Hepatocyte (in vitro differentiated cells): ENCODE results near the gene BICD2. TPM values are rescaled to one million over a fixed set of nuclear protein-coding genes. Genes with fewer than 3 reads are reported as not detected.

Experiments used
- DNase-seq: peaks from one replicate; pipeline ENCODE4 v3.0.0-alpha.2; 2016; ENCODE audit warnings: low spot score
- H2AFZ ChIP-seq: fragments of 200-600 bp; sonication (generic); 2 replicates; pipeline ENCODE4 v1.6.0; 2016; ENCODE audit warnings: antibody characterized with exemption, mild to moderate bottlenecking
- H3K27ac ChIP-seq: fragments of 200-600 bp; sonication (generic); 2 replicates; pipeline ENCODE4 v1.5.1; 2016; ENCODE audit warnings: mild to moderate bottlenecking
- H3K27me3 ChIP-seq: fragments of 200-600 bp; sonication (generic); 2 replicates; pipeline ENCODE4 v1.6.1; 2016
- H3K36me3 ChIP-seq: fragments of 200-600 bp; sonication (generic); replicated peaks from 2 replicates; pipeline ENCODE4 v1.5.1; 2016; ENCODE audit warnings: low read depth; ENCODE audit not compliant: insufficient read depth
- H3K4me1 ChIP-seq: fragments of 200-600 bp; sonication (generic); 2 replicates; pipeline ENCODE4 v1.5.1; 2016; ENCODE audit warnings: mild to moderate bottlenecking, moderate library complexity; ENCODE audit not compliant: insufficient read depth
- H3K4me2 ChIP-seq: fragments of 200-600 bp; sonication (generic); 2 replicates; pipeline ENCODE4 v1.6.0; 2016
- H3K4me3 ChIP-seq: fragments of 200-600 bp; sonication (generic); 2 replicates; pipeline ENCODE4 v1.5.1; 2016; ENCODE audit warnings: mild to moderate bottlenecking
- H3K79me2 ChIP-seq: fragments of 200-600 bp; sonication (generic); 2 replicates; pipeline ENCODE4 v1.6.0; 2017; ENCODE audit warnings: mild to moderate bottlenecking
- H3K9me2 ChIP-seq: fragments of 200-600 bp; sonication (generic); replicated peaks from 2 replicates; pipeline ENCODE4 v1.6.0; 2017; ENCODE audit warnings: mild to moderate bottlenecking; ENCODE audit not compliant: insufficient read depth
- H3K9me3 ChIP-seq: fragments of 200-600 bp; sonication (generic); 2 replicates; pipeline ENCODE4 v1.5.1; 2016; ENCODE audit warnings: low read depth, mild to moderate bottlenecking
- H4K20me1 ChIP-seq: fragments of 200-600 bp; sonication (generic); 2 replicates; pipeline ENCODE4 v1.6.0; 2016; ENCODE audit warnings: mild to moderate bottlenecking; ENCODE audit not compliant: insufficient read depth, poor library complexity, severe bottlenecking
- EZH2 ChIP-seq: fragments of 200-600 bp; sonication (generic); IDR thresholded peaks from 2 replicates; pipeline ENCODE4 v1.6.1; 2016; ENCODE audit warnings: antibody characterized with exemption, mild to moderate bottlenecking, borderline replicate concordance
- EZH2phosphoT487 ChIP-seq: fragments of 200-600 bp; sonication (generic); IDR thresholded peaks from one replicate; pipeline ENCODE4 v1.6.1; 2018; ENCODE audit warnings: antibody characterized with exemption, mild to moderate bottlenecking, low read depth, moderate library complexity; ENCODE audit not compliant: unreplicated experiment, severe bottlenecking
- WGBS: methylation state at CpG from one replicate; pipeline ENCODE4 v1.1.6; 2016; ENCODE audit warnings: low lambda C conversion rate; ENCODE audit errors: missing lambda C conversion rate; 5-methylcytosine and 5-hydroxymethylcytosine counted together
- polyA plus RNA-seq: library from polyadenylated mRNA; unstranded; fragments of >200 nt; fragmentation: Nextera tagmentation; extraction: Ambion mirVana; gene quantifications from 2 replicates; pipeline ENCODE4 v1.2.1, GENCODE V29; 2016
- total RNA-seq: library from RNA; depleted of rRNA; stranded (reverse); fragments of >200 nt; gene quantifications from 2 replicates; pipeline ENCODE4 v1.2.3, GENCODE V29; 2014
- TF ChIP-seq, protein P1 (sequence below): fragments of 200-600 bp; sonication (generic); IDR thresholded peaks from 2 replicates; pipeline ENCODE4 v1.5.1; 2016; ENCODE audit warnings: antibody characterized with exemption, mild to moderate bottlenecking; ENCODE audit not compliant: poor library complexity

Gene BICD2
- total and polyA plus RNA-seq, 2 experiments from 2014 or later = 13.2 to 25.7 TPM

DNA sequence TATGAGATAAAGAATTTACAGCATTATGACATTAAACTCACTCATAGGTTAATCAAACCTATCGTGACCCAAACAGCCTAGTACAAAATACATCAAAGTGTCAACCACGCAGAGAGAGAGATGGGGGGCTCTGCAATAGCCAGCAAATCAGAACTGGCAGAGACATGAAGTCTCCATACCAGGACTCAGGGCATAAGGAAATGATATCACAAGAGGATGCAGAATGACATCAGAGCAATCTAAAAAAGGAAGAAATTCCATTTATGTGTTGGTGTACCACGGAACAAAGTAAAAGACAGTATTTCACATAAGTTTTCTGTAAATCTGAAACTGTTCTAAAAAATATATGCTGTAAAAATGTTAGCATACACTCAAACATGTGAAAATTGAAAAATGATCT lies 24.6 kb downstream of the BICD2 start:
- no peak overlapping the region for H3K4me3 ChIP-seq
- peaks cover 48% of the 10 kb centered on the region for H4K20me1 ChIP-seq
- TF ChIP-seq EZH2phosphoT487 (no peak), EZH2 (no peak)
- TF ChIP-seq, protein P1, sequence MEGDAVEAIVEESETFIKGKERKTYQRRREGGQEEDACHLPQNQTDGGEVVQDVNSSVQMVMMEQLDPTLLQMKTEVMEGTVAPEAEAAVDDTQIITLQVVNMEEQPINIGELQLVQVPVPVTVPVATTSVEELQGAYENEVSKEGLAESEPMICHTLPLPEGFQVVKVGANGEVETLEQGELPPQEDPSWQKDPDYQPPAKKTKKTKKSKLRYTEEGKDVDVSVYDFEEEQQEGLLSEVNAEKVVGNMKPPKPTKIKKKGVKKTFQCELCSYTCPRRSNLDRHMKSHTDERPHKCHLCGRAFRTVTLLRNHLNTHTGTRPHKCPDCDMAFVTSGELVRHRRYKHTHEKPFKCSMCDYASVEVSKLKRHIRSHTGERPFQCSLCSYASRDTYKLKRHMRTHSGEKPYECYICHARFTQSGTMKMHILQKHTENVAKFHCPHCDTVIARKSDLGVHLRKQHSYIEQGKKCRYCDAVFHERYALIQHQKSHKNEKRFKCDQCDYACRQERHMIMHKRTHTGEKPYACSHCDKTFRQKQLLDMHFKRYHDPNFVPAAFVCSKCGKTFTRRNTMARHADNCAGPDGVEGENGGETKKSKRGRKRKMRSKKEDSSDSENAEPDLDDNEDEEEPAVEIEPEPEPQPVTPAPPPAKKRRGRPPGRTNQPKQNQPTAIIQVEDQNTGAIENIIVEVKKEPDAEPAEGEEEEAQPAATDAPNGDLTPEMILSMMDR = no peak
- no peak overlapping the region for H3K27ac ChIP-seq
- no peaks in the 10 kb centered on the region for H3K9me2 ChIP-seq
- WGBS = 95% methylated on average over 3 of the region's 3 CpGs
- H3K27me3 ChIP-seq = no peaks in the 10 kb centered on the region
- no peak overlapping the region for H2AFZ ChIP-seq
- H3K4me1 ChIP-seq = peaks cover 13% of the 10 kb centered on the region
- H3K4me2 ChIP-seq = no peak overlapping the region
- peaks cover 98% of the 10 kb centered on the region for H3K79me2 ChIP-seq
- DNase-seq = no peak
- H3K9me3 ChIP-seq = no peaks in the 10 kb centered on the region
- no peaks in the 10 kb centered on the region for H3K36me3 ChIP-seq

DNA sequence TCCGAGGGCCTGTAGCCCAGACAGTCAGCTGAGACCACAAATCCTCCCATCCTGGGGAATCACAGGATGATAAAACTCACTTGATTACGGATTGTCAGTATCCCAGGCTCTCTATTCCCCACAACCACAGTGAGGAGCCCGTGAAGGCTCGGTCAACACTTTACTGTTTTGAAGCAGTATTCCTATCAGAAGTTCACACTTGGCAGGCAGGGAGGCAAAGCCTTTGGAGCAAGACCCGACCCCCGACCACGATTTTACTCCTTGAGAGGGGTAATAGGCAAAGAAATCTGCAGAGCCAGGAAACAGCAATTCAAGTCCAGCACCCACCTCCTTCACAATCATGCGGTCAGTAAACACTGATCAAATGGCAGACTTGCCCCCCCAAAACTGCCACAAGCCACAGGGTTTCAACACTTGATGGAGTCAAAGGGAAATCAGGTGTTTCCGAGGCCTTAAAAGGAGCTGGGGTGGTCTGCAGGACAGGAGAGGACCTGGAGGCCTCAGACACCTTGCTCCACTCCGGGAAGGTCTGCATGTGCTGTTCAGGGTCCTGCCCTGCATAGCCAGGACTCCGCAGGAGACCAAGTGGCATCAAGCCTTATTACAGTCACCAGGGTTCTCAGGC lies 25.2 kb downstream of the BICD2 start:
- 91% methylated on average over 11 of the region's 11 CpGs for WGBS
- Histone ChIP-seq H3K4me3 (no peak overlapping the region), H3K4me2 (no peak overlapping the region), H2AFZ (no peak overlapping the region), H4K20me1 (peaks cover 44% of the 10 kb centered on the region), H3K9me3 (no peaks in the 10 kb centered on the region), H3K9me2 (no peaks in the 10 kb centered on the region), H3K36me3 (no peaks in the 10 kb centered on the region), H3K27me3 (no peaks in the 10 kb centered on the region), H3K27ac (no peak overlapping the region), H3K79me2 (peaks cover 98% of the 10 kb centered on the region), H3K4me1 (peaks cover 13% of the 10 kb centered on the region)
- TF ChIP-seq, protein P1 = no peak
- TF ChIP-seq EZH2phosphoT487 = no peak
- TF ChIP-seq EZH2 = no peak
- DNase-seq = no peak

GRCh38 chr9:92738661-92739081 lies 26.0 kb downstream of the BICD2 start:
- H4K20me1 ChIP-seq = peaks cover 38% of the 10 kb centered on the region
- H3K36me3 ChIP-seq = no peaks in the 10 kb centered on the region
- no peaks in the 10 kb centered on the region for H3K27me3 ChIP-seq
- H3K4me2 ChIP-seq = no peak overlapping the region
- H3K27ac ChIP-seq = no peak overlapping the region
- H3K79me2 ChIP-seq = peaks cover 98% of the 10 kb centered on the region
- H2AFZ ChIP-seq = no peak overlapping the region
- TF ChIP-seq, protein P1 = no peak
- TF ChIP-seq EZH2phosphoT487 = no peak
- H3K4me3 ChIP-seq = no peak overlapping the region
- WGBS = 84% methylated on average over 5 of the region's 5 CpGs
- no peaks in the 10 kb centered on the region for H3K9me2 ChIP-seq
- DNase-seq = no peak
- H3K4me1 ChIP-seq = peaks cover 13% of the 10 kb centered on the region
- no peaks in the 10 kb centered on the region for H3K9me3 ChIP-seq
